HG03039 (cell line): Measurements from ENCODE around the gene SLC25A29.

ENCODE experiments used
- ATAC-seq: cut with Tn5 transposase; IDR thresholded peaks from one replicate; pipeline ENCODE4 v1.9.1; 2021; ENCODE audit warnings: mild to moderate bottlenecking, moderate library complexity; ENCODE audit not compliant: unreplicated experiment

SLC25A29 gene

DNA sequence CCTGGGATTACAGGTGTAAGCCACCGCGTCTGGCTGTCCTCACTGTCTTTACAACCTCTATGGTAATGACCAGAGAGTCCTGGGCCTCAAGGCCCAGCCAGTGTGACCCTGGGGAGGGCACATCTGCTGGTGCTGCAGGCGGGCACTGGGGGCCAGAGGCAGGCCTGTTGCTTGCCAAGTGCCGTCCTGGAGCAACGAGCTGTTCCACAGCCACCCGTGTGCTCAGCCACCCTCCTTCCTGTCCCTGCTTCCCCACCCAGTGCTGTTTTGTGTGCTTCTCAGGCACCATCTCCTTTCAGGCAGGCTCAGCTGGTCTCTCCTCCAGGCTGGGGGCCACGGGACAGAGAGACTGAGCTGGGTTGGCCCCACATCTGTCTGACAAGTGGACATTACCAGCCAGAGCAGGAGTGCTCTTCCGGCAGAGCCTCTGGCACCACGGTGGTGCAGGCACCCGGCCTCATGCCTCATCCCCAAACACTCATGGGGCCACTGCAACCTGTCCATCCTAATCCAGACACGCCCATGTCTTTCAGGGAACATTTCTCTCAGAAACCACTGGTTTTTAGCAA, 25.9 kb upstream of the SLC25A29 start:
- ATAC-seq, result no peak

DNA sequence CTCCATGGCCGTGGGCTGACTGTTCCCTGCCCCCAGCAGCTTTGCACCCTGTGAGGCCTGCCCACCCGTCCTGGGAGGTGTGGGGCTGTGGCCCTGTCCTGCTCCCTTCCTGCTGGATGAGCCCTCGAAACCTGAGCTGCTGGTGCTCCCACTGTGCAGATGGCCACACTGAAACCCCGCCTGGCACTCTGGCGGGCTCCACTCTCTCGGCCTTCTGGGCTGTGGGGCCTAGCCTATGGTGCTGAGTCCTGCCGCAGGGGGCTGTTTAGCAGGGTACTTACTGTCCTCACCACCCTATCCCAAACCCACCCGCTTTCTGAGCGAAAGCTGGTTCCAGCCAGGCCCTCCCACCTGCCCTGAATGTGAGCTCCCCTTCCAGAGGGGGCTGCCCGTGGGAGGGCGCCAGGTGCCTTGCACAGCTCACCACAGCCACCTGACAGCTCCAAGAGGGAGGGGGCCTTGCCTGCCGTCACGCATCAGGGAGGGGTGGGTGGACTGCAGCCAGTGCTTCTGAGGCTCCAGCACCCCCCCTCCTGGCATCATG, 24.2 kb upstream of the SLC25A29 start:
- ATAC-seq, result no peak

DNA sequence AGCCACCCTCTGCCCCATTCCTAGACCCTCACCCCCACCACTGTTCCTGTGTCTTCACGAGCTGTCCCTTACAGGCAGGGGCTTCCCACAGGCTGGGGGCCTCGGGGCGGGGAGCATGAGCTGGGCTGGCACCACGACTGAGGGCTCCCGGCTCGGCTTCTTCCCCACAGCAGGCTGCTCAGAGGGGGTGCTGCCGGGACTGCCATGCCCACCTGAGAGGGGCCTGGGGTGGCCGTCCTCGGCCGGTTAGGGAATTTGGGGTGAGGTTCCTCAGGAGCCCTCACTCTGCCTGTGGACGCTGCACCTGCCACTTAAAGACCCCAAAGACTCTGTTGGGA, 23.7 kb upstream of the SLC25A29 start:
- no peak for ATAC-seq

DNA sequence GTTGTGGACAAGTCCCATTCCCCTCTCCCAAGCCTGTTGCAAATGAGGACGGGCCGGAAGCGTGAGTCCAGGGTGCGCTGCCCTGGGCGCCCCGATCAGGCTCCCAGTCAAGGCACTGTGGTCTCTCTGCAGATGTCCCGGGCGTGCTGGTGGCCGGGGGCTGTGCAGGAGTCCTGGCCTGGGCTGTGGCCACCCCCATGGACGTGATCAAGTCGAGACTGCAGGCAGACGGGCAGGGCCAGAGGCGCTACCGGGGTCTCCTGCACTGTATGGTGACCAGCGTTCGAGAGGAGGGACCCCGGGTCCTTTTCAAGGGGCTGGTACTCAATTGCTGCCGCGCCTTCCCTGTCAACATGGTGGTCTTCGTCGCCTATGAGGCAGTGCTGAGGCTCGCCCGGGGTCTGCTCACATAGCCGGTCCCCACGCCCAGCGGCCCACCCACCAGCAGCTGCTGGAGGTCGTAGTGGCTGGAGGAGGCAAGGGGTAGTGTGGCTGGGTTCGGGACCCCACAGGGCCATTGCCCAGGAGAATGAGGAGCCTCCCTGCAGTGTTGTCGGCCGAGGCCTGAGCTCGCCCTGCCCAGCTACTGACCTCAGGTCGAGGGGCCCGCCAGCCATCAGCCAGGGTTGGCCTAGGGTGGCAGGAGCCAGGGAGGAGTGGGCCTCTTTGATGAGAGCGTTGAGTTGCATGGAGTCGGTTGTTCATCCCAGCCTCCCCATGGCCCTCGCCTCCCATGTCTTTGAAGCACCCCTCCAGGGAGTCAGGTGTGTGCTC, 23.2 kb upstream of the SLC25A29 start:
- no peak for ATAC-seq

DNA sequence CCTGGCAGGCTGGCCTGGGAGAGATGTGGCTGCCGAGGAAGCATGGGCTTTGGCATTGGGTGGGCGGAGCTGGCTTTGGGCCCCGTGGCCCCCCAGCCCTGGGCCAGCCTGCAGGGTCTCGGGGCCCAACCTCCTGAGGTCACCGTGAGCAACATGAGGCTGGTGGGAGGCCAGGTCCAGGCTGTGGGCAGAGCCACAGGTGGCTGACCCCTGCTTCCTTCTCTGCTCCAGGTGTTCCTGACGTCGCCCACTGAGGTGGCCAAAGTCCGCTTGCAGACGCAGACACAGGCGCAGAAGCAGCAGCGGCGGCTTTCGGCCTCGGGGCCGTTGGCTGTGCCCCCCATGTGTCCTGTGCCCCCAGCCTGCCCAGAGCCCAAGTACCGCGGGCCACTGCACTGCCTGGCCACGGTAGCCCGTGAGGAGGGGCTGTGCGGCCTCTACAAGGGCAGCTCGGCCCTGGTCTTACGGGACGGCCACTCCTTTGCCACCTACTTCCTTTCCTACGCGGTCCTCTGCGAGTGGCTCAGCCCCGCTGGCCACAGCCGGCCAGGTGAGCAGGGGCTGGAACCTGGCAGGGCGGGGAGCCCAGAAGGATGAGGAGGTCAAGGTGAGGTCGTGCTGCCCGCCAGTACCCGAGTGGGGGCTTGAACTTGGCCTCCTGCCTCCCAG, 22.4 kb upstream of the SLC25A29 start:
- ATAC-seq, result no peak

DNA sequence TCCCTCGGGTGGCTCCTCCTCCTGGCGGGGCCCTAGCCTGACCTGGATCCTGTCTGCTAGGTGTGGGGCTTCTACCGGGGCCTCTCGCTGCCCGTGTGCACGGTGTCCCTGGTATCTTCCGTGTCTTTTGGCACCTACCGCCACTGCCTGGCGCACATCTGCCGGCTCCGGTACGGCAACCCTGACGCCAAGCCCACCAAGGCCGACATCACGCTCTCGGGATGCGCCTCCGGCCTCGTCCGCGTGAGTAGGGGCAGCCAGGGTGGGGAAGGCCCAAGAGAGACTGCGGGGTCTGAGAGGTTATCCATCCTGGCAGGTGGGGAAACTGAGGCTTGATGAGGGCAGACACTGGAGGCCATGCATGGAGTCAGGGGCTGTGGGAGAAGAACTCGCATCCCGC, 20.9 kb upstream of the SLC25A29 start:
- ATAC-seq, result no peak

DNA sequence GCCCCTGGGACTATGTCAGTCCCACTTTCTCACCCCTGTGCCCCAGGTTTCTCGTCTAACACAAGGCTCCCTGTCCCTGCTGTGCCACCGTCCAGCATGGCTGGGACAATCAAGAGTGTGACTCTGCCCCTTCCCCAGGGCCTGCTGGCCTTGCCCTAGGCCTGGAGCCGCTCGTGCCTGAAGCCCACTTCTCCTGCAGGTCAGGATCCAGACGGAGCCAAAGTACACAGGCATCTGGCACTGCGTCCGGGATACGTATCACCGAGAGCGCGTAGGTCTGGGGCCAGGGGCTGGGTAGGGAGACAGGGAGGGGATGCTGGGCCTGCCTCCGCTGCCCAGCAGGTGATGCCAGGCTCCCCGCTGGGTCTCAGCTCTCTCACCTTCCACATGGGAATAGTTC, 19.7 kb upstream of the SLC25A29 start:
- no peak for ATAC-seq

DNA sequence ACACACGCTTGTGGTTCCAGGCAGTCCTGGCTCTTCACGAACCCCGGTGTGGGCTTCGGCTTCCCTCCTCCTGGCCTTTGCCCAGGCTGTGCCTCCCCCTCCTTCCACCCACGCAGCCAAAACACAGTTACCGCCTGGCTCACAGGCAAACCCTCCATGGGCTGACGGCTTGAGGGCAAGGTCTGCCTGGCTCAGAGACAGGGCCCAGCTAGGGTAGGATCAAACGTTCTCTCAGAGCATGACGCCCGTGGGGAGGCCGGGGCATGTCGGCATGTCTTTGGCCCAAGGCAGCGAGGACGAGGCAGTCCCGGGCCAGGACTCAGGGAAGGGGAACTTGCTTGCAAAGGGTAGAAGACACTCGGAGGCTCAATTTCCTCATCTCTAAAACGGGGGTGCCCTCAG, 19.0 kb upstream of the SLC25A29 start:
- ATAC-seq, result no peak

DNA sequence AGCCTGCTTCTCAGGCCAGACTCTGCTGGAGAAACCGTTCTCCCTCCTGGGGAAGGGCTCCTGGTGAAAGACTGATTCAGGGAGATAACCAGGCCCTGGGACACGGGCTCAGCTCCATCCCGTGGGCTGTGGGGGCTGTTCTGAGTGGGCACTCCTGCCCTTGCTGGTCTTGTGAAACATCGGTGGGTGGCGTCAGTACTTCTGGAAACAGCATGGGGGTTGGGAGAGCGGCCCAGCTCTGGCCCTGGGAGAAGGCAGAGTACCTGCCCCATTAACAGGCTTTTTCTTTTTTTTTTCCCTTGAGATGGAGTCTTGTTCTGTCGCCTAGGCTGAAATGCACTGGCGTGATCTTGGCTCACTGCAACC, 17.7 kb upstream of the SLC25A29 start:
- no peak for ATAC-seq

DNA sequence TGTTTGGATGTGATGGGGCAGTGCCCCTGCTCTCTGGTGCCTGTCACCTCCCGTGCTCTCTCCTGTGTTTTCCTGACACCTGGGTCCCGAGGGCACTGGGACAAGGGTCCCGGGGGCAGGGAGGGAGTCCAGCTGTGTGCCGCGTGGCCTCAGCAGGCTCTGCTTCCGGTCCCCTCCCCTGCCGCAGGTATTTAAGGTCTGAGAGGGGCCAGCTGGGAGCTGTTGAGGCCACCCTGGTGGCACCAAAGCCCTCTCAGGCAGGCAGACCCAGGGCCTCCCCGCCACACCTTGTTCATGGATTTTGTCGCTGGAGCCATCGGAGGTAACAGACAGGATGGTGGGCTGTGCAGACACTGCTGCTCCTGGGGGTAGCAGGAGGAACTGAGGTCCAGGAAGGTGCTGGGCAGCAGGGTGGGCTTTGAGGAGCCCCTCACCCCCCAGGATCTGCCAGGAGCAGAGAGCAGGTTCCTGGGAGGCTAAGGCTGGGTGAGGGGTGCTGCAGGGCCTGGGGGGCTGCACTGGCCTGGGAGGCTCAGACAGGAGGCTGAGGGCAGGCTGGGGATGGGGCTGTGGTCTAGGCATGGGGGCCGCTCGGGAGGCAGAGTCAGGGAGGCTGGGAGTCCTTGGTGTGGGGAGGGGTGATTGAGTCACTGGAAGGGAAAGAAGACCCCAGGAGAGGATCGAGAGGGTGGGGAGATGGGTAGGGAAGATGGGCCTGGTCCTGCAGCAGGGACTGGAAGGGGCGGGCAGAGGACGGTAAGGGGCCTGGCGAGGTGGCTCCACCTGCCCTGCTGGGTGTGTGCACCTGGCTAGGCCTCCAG, 17.1 kb upstream of the SLC25A29 start, which contains the start of gene SLC25A47:
Gene SLC25A47 (plus strand): TSS at position 219 of the 821 bp plus-strand sequence. CDS start 76 bp downstream, at position 295.
- ATAC-seq, result no peak

DNA sequence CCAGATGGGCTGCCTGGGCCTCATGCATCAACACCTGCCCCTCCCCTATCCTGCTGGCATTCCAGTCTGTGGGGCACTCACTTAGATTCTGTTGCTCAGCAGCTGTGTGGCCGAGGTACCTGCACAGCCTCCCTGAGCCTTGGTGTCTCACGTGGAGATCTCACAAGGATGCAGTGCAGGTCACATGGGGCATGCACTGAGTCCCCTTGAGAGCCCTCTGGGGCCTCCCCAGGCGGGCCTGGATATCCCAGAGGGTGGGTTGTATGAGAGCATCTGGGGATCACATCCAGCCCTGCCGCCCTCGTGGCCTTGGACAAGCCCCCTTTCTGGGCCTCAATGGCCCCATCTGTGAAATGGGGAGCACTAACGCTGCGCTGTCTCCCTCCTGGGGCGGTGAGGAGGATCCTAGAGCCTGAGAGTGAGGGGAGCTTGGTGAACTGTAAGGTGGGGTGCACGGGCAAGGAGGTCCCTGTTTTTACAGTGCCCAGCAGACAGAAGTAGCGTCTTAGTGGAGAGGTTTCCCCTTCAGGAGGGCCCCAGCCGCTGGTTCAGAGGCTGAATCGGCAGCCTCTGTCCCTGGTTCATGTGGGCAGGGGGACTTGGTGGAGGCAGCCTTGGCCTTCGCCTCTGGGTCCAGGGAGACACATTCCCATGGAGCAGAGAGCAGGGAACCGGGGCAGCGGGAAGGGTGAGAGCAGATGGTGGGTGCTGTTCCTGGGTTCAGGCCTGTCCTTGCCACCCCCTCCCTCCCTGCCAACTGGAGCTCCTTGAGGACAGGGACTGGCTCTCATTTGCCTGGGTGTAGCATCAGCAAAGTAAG, 16.1 kb upstream of the SLC25A29 start:
- no peak for ATAC-seq

DNA sequence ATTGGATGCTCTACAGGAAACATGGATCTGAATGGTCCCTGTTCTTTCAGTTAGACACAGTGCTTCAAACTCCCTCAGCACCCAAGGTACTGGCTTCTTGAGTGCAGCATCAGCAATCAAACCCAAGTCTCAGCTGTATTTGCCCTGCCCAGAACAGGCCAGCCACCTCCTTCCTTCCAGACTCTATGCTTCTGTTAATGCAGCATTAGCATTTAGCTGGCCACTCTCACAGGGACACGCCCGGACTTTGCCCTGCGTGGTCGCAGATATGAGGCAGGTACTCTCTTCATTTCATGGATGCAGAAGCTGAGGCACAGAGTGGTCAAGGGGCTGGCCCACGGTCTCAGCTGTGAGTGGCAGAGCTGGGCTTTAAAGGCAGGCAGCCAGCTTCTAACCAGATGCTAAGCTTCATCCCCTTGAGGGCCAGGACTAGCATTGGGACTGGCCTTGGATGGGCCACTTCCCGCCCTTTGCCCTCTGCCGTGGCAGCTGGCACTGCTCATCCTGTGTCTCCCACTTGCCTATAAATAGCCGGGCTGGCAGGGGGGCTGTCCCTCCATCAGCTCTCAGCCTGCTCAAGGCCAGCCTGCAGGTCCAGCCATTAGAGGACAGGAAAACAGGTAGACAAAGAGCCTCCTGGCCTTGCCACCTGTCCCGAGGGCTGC, 15.4 kb upstream of the SLC25A29 start:
- ATAC-seq, result no peak

DNA sequence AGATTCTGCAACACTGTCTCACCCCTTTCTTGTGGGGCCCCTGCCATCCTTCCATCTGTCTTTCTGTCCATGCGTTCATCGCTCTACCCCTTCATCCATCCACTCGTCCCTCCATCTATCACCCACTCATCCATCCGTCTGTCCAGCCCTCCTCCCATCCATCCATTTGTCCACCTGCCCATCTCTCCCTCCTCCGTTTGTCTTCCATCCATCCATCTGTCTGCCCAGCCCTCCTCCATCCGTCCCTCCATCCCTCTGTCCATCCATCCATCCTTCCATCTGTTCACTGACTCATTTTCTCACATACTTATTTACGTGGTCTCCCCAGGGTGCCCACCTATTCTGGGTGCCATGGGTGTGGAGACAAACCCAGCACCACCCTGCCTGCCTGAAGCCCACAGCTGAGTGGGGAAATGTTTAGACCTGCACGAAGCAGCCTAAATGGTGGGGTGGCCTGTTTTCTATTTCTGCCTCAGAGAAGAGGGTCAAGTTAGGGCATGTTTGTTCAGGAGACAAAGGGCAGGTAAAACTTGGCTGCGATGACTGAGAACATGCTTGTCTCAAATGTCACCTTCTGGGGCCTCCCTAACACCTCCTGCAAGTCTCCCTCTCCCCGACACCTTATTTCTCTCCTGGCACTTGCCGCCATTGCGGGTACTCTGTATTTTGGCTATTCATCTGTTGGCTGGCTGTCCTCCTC, 14.1 kb upstream of the SLC25A29 start:
- no peak for ATAC-seq

DNA sequence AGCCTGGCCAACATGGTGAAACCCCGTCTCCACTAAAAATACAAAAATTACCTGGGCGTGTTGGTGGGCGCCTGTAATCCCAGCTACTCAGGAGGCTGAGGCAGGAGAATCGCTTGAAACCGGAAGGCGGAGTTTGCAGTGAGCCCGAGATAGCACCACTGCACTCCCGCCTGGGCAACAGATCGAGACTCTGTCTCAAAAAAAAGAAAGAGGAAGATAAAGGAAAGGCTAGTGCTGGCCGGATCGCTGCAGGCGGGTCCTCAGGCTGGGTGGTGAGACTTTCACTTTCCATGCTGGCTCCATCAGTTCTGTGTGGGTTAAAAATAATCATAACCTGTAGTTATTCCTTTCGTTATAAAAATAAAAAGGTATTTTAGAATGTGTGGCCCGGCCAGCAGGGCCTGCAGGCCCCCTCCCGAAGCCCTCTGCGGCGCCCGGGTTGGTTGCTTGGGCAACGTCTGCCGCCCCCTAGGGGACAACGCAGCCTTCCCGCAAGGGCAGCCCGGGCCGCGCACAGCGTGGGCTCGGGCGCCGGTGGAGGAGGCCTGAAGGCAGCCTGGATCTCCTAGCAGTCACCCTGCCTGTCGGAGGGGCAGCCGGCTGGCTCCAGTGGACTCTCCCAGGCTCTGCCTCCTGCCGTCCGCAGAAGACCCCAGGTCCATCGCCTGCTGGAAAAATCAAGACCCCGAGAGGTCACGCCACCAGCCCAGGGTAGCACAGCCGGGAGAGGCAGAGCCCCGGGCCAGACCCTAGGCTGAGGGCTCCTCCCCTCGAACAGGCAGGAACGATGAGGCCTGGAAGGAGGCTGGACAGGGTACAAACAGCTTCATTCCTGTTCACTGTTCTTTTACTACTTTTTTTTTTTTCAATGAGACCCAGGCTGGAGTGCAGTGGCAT, 11.9 kb upstream of the SLC25A29 start:
- no peak for ATAC-seq

DNA sequence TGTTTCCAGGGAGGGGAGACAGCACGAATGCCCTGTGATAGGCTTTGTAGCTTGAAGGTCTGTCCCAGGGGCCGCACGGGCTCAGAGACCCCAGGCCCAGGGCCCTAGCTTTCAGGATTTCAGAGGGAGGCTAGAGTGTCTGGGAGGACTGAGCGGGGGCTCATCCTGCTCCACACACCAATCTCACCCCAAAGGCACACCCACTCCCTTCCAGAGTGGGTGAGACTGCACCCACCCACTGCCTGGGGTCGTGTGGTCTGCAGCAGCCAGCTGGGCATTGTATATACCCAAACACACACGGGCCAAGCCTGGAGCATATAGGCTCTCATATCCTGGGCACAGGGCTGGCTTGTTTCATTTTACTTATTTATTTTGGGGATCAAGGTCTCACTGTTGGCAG, 11.1 kb upstream of the SLC25A29 start:
- ATAC-seq, result no peak

DNA sequence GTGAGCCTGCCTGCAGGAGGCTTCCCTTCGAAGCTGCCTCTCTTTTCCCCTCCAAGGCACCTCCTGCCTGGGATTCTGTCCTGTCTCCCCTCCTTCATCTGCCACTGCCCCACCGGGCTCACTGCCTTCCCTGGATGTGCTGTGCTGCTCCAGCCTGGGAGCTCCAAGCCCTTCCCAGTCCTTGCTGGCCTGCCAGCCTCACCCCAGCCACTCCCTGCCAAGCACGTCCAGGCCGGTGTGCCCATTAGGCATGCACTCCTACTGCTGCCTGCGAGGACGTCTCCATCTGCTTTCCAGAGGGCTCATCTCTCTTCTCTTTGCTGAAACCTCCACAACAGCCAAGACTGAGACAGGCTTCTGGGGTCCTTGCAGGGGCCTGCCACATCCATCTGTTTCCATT, 8.5 kb upstream of the SLC25A29 start:
- ATAC-seq, result no peak

DNA sequence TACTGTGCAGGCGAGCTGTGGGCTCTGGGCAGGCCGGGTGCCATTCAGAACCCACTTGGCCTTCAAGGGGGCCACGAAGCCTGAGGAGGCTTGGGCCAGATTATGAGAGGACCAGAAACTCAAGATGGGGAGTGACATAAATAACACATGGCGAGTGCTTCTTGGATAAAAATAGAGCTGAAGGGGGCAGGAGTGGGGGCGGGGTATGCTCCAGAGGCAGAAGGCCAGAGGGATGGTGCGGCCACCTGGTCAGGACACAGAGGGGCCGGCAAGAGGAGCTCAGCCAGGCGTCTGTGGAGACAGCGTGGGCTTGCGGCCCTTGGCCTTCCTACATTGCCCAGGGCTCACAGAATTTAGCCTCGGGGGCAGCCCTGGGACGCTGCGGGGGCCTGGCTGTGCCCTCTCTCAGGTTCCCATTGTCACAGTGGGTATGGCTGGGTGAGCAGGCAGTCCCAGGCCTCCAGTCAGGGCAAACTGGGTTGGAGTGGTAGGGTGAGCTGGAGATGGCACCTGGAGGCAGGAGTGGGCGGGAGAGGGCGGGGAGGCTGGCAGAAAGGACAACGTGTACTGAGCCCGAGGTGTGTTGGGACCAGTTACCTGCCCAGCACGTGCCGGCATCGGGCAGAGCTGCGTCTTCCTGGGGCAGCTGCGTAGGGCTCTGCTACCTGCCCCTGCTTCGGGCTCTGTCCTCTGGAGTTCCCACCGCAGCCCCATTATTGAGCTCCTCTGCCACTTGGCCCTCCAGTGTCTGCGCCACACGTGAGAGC, 7.4 kb upstream of the SLC25A29 start:
- no peak for ATAC-seq
